PC-3 (cell line): ENCODE data around the gene MLXIPL. TPM values are rescaled to one million over a fixed set of nuclear protein-coding genes. Genes with fewer than 3 reads are reported as not detected.

Experiments used
- ATAC-seq: fragments of 200-7000 bp; cut with Tn5 transposase; 2 replicates; pipeline ENCODE4 v1.9.1; 2020; ENCODE audit warnings: mild to moderate bottlenecking, moderate library complexity
- BruUV-seq: library from RNA; stranded (reverse); fragments of 400-500 nt; replicated peaks from 2 replicates; lab custom pipeline; 2021; lab: Mats Ljungman, UMichigan
- CTCF ChIA-PET: fragments of 300-600 bp; sonication (Branson Sonifier 250); formaldehyde crosslinking; loops from one replicate; lab custom pipeline; 2022; ENCODE audit warnings: antibody characterized with exemption; lab: Charles Lee
- POLR2A ChIA-PET: fragments of 300-600 bp; sonication (Branson Sonifier 250); formaldehyde crosslinking; loops from one replicate; lab custom pipeline; 2022; ENCODE audit warnings: antibody characterized with exemption; ENCODE audit not compliant: unreplicated experiment; lab: Charles Lee
- DNase-seq: peaks from one replicate; pipeline ENCODE4 v3.0.0-alpha.2; 2015
- H2AFZ ChIP-seq: fragments of 300-600 bp; sonication (generic); 2 replicates; pipeline ENCODE4 v1.6.0; 2016; ENCODE audit warnings: antibody characterized with exemption, low read length
- H3F3A ChIP-seq: fragments of 300-600 bp; sonication (generic); one replicate; pipeline ENCODE4 v1.6.0; 2017; ENCODE audit warnings: antibody characterized with exemption, low read length, control low read depth, mild to moderate bottlenecking; ENCODE audit not compliant: unreplicated experiment
- H3K27ac ChIP-seq: fragments of 300-600 bp; sonication (generic); 2 replicates; pipeline ENCODE4 v1.5.1; 2016; ENCODE audit warnings: mild to moderate bottlenecking, low read length
- H3K27me3 ChIP-seq: fragments of 300-600 bp; sonication (generic); 2 replicates; pipeline ENCODE4 v1.6.1; 2016; ENCODE audit warnings: low read length, mixed read lengths
- H3K36me3 ChIP-seq: fragments of 300-600 bp; sonication (generic); 2 replicates; pipeline ENCODE4 v1.6.1; 2016; ENCODE audit warnings: low read depth, mixed run types, low read length, mixed read lengths
- H3K4me1 ChIP-seq: fragments of 300-600 bp; sonication (generic); 2 replicates; pipeline ENCODE4 v1.5.1; 2016; ENCODE audit warnings: low read length; ENCODE audit not compliant: insufficient read depth
- H3K4me2 ChIP-seq: fragments of 300-600 bp; sonication (generic); 2 replicates; pipeline ENCODE4 v1.6.0; 2016; ENCODE audit warnings: low read length
- H3K4me3 ChIP-seq: fragments of 300-600 bp; sonication (generic); 2 replicates; pipeline ENCODE4 v1.5.1; 2016; ENCODE audit warnings: mild to moderate bottlenecking, low read length, mixed read lengths
- H3K79me2 ChIP-seq: fragments of 300-600 bp; sonication (generic); 2 replicates; pipeline ENCODE4 v1.6.1; 2017; ENCODE audit warnings: low read length, mixed read lengths
- H3K9ac ChIP-seq: fragments of 300-600 bp; sonication (generic); 2 replicates; pipeline ENCODE4 v1.6.0; 2016; ENCODE audit warnings: mild to moderate bottlenecking, low read length
- H3K9me2 ChIP-seq: fragments of 300-600 bp; sonication (generic); replicated peaks from 2 replicates; pipeline ENCODE4 v1.6.1; 2016; ENCODE audit warnings: mixed run types, low read length, mixed read lengths
- H3K9me3 ChIP-seq: fragments of 300-600 bp; sonication (generic); 2 replicates; pipeline ENCODE4 v1.6.1; 2016; ENCODE audit warnings: low read length, mixed read lengths
- H4K20me1 ChIP-seq: fragments of 300-600 bp; sonication (generic); 2 replicates; pipeline ENCODE4 v1.6.1; 2016; ENCODE audit warnings: low read length, mixed read lengths
- EZH2 ChIP-seq: fragments of 300-600 bp; sonication (generic); IDR thresholded peaks from one replicate; pipeline ENCODE4 v1.6.1; 2017; ENCODE audit warnings: antibody characterized with exemption, mild to moderate bottlenecking, low read length; ENCODE audit not compliant: unreplicated experiment
- EZH2phosphoT487 ChIP-seq: fragments of 300-600 bp; sonication (generic); IDR thresholded peaks from 2 replicates; pipeline ENCODE4 v1.6.1; 2018; ENCODE audit warnings: mild to moderate bottlenecking, antibody characterized with exemption, low read length, borderline replicate concordance
- intact Hi-C: fragments of 100-400 bp; cut with micrococcal nuclease; formaldehyde crosslinking; loops from 2 replicates; pipeline ENCODE4 v1.9.0; 2023
- total RNA-seq: library from RNA; depleted of rRNA; stranded (reverse); fragments of >200 nt; gene quantifications from 2 replicates; pipeline ENCODE4 v1.2.3, GENCODE V29; 2014
- TF ChIP-seq, protein P1 (sequence below): fragments of 300-600 bp; sonication (generic); conservative IDR thresholded peaks from 2 replicates; pipeline ENCODE4 v1.5.1; 2017; ENCODE audit warnings: antibody characterized with exemption, low read depth, mild to moderate bottlenecking, low read length

MLXIPL gene
- total RNA-seq, 1 experiment from 2014 or later: 4.7 TPM

DNA sequence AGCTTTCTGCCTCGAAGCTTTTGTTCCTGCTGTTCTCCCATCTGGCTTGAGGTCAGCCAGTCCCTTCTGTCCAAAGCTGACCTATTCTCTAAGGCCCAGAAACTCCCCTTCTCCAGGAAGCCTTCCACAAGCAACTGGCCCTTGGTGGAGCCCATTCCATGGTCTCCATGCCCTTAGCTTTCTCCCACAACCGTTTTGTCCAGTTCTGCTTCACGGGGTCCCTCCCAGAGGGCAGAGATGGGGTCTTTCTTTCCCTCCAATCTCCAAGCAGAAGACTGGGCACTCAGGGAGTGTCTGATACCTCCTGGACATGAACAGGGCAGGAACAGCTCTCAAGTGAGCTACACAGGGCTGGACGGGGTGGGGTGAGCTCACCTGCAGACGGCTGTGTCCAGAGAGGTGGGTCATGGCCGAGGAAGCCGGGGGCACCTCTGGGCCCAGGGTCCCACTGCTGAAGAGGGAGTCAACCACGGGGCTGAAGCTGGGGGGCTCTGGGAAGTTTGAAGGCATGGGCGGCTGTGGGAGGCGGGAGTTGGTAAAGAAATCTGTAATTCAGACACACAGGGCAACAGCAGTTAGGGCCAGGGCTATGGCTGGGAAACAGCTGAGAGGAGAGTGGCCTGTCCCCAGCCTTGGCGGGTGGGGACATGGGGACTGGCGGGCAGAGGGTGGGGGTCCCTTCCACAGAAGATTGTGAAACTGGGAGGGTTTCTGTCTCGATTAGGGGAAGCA, 25.0 kb downstream of the MLXIPL start:
- Histone ChIP-seq H3K79me2 (no peaks in the 10 kb centered on the region), H3K27ac (no peak overlapping the region), H3K4me1 (no peaks in the 10 kb centered on the region), H3K4me2 (no peak overlapping the region), H2AFZ (no peak overlapping the region), H3K36me3 (no peaks in the 10 kb centered on the region), H3K9me3 (no peaks in the 10 kb centered on the region), H3F3A (no peaks in the 10 kb centered on the region), H4K20me1 (no peaks in the 10 kb centered on the region), H3K4me3 (no peak overlapping the region), H3K9ac (no peak overlapping the region), H3K9me2 (no peaks in the 10 kb centered on the region), H3K27me3 (no peaks in the 10 kb centered on the region)
- ATAC-seq: no peak
- BruUV-seq: no TSS peak
- ChIA-PET CTCF (no interaction called here), POLR2A (interaction anchor here (0.6 to 0.7 kb wide), 2 partner anchors 46 kb away, joined by 3 read pairs; no protein-coding TSS in a partner anchor)
- DNase-seq: no peak
- intact Hi-C loops: no loop called here
- no peak for TF ChIP-seq EZH2phosphoT487

DNA sequence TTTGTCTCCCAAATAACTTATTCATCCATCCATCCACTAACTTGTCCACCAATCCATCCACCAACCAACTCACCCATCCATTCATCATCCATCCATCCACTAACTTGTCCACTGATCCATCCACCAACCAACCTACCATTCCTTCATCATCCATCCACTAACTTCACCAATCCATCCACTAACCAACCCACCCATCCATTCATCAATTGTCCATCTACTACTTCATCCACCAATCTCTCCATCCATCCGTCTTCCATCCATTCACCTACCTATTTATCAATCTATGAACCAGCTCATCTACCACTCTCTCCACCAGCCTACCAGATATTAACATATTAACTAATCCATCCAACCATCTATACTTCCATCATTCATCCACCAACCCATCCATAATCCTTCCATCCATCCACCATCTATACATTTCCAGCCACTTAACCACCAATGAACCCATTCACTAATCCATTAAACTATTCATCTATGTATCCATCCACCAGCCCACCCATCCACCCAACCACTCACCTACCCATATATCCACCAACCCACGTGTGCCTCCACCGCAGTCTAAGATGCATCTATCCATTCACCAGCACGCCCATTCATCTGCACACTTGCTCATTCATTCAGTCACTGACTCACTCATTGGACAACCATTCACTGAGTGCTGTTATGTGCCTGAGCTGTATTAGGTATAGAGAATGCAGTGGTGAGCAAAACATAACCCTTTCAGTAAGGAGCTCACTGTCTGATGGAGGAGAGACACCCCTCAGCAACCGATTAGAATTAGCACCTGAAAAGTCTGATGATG, 26.1 kb downstream of the MLXIPL start:
- H3K9me3 ChIP-seq: no peaks in the 10 kb centered on the region
- no peak overlapping the region for H2AFZ ChIP-seq
- intact Hi-C loops: no loop called here
- ChIA-PET CTCF (no interaction called here), POLR2A (no interaction called here)
- TF ChIP-seq EZH2 (no peak), EZH2phosphoT487 (no peak)
- TF ChIP-seq, protein P1, sequence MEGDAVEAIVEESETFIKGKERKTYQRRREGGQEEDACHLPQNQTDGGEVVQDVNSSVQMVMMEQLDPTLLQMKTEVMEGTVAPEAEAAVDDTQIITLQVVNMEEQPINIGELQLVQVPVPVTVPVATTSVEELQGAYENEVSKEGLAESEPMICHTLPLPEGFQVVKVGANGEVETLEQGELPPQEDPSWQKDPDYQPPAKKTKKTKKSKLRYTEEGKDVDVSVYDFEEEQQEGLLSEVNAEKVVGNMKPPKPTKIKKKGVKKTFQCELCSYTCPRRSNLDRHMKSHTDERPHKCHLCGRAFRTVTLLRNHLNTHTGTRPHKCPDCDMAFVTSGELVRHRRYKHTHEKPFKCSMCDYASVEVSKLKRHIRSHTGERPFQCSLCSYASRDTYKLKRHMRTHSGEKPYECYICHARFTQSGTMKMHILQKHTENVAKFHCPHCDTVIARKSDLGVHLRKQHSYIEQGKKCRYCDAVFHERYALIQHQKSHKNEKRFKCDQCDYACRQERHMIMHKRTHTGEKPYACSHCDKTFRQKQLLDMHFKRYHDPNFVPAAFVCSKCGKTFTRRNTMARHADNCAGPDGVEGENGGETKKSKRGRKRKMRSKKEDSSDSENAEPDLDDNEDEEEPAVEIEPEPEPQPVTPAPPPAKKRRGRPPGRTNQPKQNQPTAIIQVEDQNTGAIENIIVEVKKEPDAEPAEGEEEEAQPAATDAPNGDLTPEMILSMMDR: no peak
- no peaks in the 10 kb centered on the region for H3K79me2 ChIP-seq
- H3K27ac ChIP-seq: no peak overlapping the region
- H3K36me3 ChIP-seq: no peaks in the 10 kb centered on the region
- ATAC-seq (no peak), DNase-seq (no peak)
- no peak overlapping the region for H3K9ac ChIP-seq
- no TSS peak for BruUV-seq
- no peaks in the 10 kb centered on the region for H3F3A ChIP-seq
- no peak overlapping the region for H3K4me2 ChIP-seq
- H3K4me3 ChIP-seq: no peak overlapping the region
- no peaks in the 10 kb centered on the region for H4K20me1 ChIP-seq
- H3K9me2 ChIP-seq: no peaks in the 10 kb centered on the region
- H3K27me3 ChIP-seq: no peaks in the 10 kb centered on the region
- no peaks in the 10 kb centered on the region for H3K4me1 ChIP-seq

DNA sequence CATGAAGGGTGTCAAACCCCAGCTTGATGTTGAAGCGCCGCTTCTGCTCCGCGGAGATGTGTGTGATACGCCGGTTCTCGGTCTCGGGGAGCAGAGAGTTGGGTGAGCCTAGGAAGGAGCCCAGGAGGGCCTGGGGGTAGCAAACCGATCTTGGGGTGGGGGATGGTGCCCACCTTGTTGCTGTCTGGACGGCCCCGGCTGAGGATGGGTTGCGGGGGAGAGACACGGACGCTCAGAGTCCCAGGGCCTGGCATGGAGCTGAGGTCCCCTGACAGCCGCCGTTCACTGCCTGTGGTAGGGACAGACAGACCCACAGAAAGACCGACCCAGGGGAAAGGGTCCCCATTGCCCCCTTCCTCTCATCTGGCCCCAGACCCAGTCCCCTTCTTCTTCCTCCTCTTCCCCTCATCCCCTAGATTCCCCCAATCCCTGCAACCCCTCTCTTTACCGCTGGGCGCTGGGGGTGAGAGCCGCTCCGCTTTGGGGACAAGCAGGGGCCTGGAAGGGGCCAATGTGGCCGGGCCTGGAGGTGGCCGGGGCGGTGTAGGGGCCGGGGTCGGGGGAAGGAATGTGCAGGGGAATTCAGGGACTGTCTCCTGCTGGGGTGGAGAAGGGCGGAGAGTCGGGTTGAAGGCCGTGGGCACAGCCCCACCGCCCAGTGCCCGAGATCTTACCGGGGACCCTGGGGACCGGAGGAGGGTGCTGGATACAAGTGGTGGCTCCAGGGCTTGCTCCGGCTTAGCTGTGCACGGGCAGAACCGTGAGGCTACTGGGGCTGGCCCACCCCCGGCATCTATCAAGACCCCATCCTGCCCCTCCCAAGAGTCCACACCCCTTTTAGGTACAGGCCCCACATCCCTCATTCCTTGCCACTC, 27.9 kb downstream of the MLXIPL start:
- BruUV-seq: no TSS peak
- POLR2A ChIA-PET: no interaction called here
- H3K79me2 ChIP-seq: no peaks in the 10 kb centered on the region
- TF ChIP-seq, protein P1: no peak
- TF ChIP-seq EZH2 (no peak), EZH2phosphoT487 (no peak)
- no peak for ATAC-seq
- H3K9me3 ChIP-seq: no peaks in the 10 kb centered on the region
- intact Hi-C loops: no loop called here
- H3K9me2 ChIP-seq: no peaks in the 10 kb centered on the region
- no peaks in the 10 kb centered on the region for H4K20me1 ChIP-seq
- no peaks in the 10 kb centered on the region for H3F3A ChIP-seq
- no peak overlapping the region for H3K27ac ChIP-seq
- no peaks in the 10 kb centered on the region for H3K27me3 ChIP-seq
- no peaks in the 10 kb centered on the region for H3K36me3 ChIP-seq
- H3K9ac ChIP-seq: no peak overlapping the region
- H3K4me3 ChIP-seq: no peak overlapping the region
- no peak for DNase-seq
- CTCF ChIA-PET: no interaction called here
- no peak overlapping the region for H2AFZ ChIP-seq
- no peaks in the 10 kb centered on the region for H3K4me1 ChIP-seq
- no peak overlapping the region for H3K4me2 ChIP-seq
